Endodermal cell (in vitro differentiated cells): ENCODE measurements around the gene TSPAN15. TPM values are rescaled to one million over a fixed set of nuclear protein-coding genes. Genes with fewer than 3 reads are reported as not detected.
"Not testable (repeated sequence)": the region's sequence is repeated elsewhere in the genome, so short reads cannot be mapped to it uniquely, and the experiment has no call there.

Source experiments
- DNase-seq: peaks from one replicate; pipeline ENCODE4 v3.0.0-alpha.2; 2017
- H3K27ac ChIP-seq: 2 replicates; pipeline ENCODE4 v1.5.1; 2013; ENCODE audit warnings: mild to moderate bottlenecking, low read depth, low read length, moderate library complexity
- H3K27me3 ChIP-seq: 2 replicates; pipeline ENCODE4 v1.6.1; 2013; ENCODE audit warnings: mild to moderate bottlenecking, low read length, moderate library complexity; ENCODE audit not compliant: insufficient read depth, control insufficient read depth, poor library complexity, severe bottlenecking
- H3K36me3 ChIP-seq: 2 replicates; pipeline ENCODE4 v1.7.0; 2013; ENCODE audit warnings: mild to moderate bottlenecking, low read length, moderate library complexity; ENCODE audit not compliant: control insufficient read depth, insufficient read depth
- H3K4me1 ChIP-seq: one replicate; pipeline ENCODE4 v1.7.0; 2013; ENCODE audit warnings: low read length; ENCODE audit not compliant: control insufficient read depth, insufficient read depth
- H3K4me3 ChIP-seq: 2 replicates; pipeline ENCODE4 v1.5.1; 2013; ENCODE audit warnings: mild to moderate bottlenecking, low read length, moderate library complexity
- H3K9ac ChIP-seq: 2 replicates; pipeline ENCODE4 v1.6.1; 2013; ENCODE audit warnings: mild to moderate bottlenecking, low read length, moderate library complexity; ENCODE audit not compliant: poor library complexity, severe bottlenecking; ENCODE audit errors: extremely low read depth
- H3K9me3 ChIP-seq: 2 replicates; pipeline ENCODE4 v1.6.1; 2013; ENCODE audit warnings: mild to moderate bottlenecking, low read length, moderate library complexity; ENCODE audit not compliant: control insufficient read depth
- H3K27ac Mint-ChIP-seq: 2 replicates; pipeline ENCODE4 v1.8.0; 2020; ENCODE audit warnings: mixed read lengths
- H3K27me3 Mint-ChIP-seq: 2 replicates; pipeline ENCODE4 v1.8.0; 2021; ENCODE audit warnings: mild to moderate bottlenecking, mixed read lengths; ENCODE audit not compliant: insufficient read depth
- H3K36me3 Mint-ChIP-seq: 2 replicates; pipeline ENCODE4 v1.8.0; 2020; ENCODE audit warnings: low read depth, mixed read lengths
- H3K4me1 Mint-ChIP-seq: 2 replicates; pipeline ENCODE4 v1.8.0; 2020; ENCODE audit warnings: mixed read lengths
- H3K4me3 Mint-ChIP-seq: 2 replicates; pipeline ENCODE4 v1.8.0; 2020; ENCODE audit warnings: mild to moderate bottlenecking, moderate library complexity, mixed read lengths
- H3K9me3 Mint-ChIP-seq: 2 replicates; pipeline ENCODE4 v1.8.0; 2020; ENCODE audit warnings: mild to moderate bottlenecking, mixed read lengths
- CTCF ChIP-seq: fragments of 200-600 bp; sonication (generic); conservative IDR thresholded peaks from 2 replicates; pipeline ENCODE4 v1.5.0; 2021; ENCODE audit warnings: antibody characterized with exemption, mild to moderate bottlenecking
- WGBS, 2 experiments: methylation state at CpG; one replicate each; pipeline versions ENCODE4 v1.1.5 to v1.1.7; 2013; ENCODE audit warnings: missing lambda C conversion rate in 2 of 2, mixed read lengths in 1 of 2; ENCODE audit not compliant: insufficient coverage in 1 of 2, insufficient read length in 1 of 2; 5-methylcytosine and 5-hydroxymethylcytosine counted together
- total RNA-seq, 2 donors: library from RNA; stranded (reverse); fragmentation: NEBNext Ultra II Directional in 1 of 2; extraction: Animal tissue kit (Norgen Biotek cat#: 25700) in 1 of 2; gene quantifications; 2 replicates in 1 of 2; 3 replicates in 1 of 2; pipeline ENCODE4 v1.2.1, GENCODE V29; 2021

Gene TSPAN15
- total RNA-seq, 2 donors from 2014 or later: 10.1 to 15.8 TPM

GRCh38 chr10:69449841-69450240 is 1.4 kb upstream of the TSPAN15 start:
- H3K36me3 Mint-ChIP-seq: peaks cover 2% of the 10 kb centered on the region
- Histone ChIP-seq H3K36me3 (no peaks in the 10 kb centered on the region), H3K9me3 (no peaks in the 10 kb centered on the region), H3K4me1 (no peaks in the 10 kb centered on the region), H3K27me3 (peaks cover 27% of the 10 kb centered on the region), H3K4me3 (no peak overlapping the region), H3K9ac (no peak overlapping the region), H3K27ac (no peak overlapping the region)
- no peaks in the 10 kb centered on the region for H3K9me3 Mint-ChIP-seq
- peak overlapping the region; percentile 78 for H3K27ac Mint-ChIP-seq
- peak; percentile 79 for TF ChIP-seq CTCF
- H3K4me1 Mint-ChIP-seq: peaks cover 13% of the 10 kb centered on the region
- peak; percentile 91 for DNase-seq
- 0 to 4% methylated on average over 1 of the region's 1 CpG for WGBS, 2 experiments
- no peak overlapping the region for H3K4me3 Mint-ChIP-seq
- peaks cover 58% of the 10 kb centered on the region for H3K27me3 Mint-ChIP-seq

GRCh38 chr10:69450395-69450794 is 870 bp upstream of the TSPAN15 start:
- not testable (repeated sequence) for DNase-seq, H3K9me3 Mint-ChIP-seq, H3K4me1 ChIP-seq, H3K4me3 Mint-ChIP-seq, H3K36me3 ChIP-seq, H3K9ac ChIP-seq, H3K36me3 Mint-ChIP-seq, H3K4me3 ChIP-seq, H3K27ac Mint-ChIP-seq, H3K27ac ChIP-seq, H3K9me3 ChIP-seq
- Mint-ChIP-seq H3K4me1 (peaks cover 13% of the 10 kb centered on the region), H3K27me3 (peaks cover 53% of the 10 kb centered on the region)
- H3K27me3 ChIP-seq: peaks cover 27% of the 10 kb centered on the region
- WGBS, 2 experiments: 87 to 91% methylated on average over 14 to 16 of the region's 16 CpGs

- peak; percentile 84 for DNase-seq
Observed at GRCh38 chr10:69451784-69452251, 553 bp downstream of the TSPAN15 start.

More at GRCh38 chr10:69451784-69452251, 553 bp downstream of the TSPAN15 start:
- Histone ChIP-seq H3K9me3 (no peaks in the 10 kb centered on the region), H3K4me1 (no peaks in the 10 kb centered on the region), H3K36me3 (no peaks in the 10 kb centered on the region), H3K27me3 (peaks cover 27% of the 10 kb centered on the region), H3K4me3 (peak overlapping the region; percentile 86), H3K9ac (no peak overlapping the region), H3K27ac (no peak overlapping the region)
- H3K4me3 Mint-ChIP-seq: peak overlapping the region; percentile 72
- no peaks in the 10 kb centered on the region for H3K9me3 Mint-ChIP-seq
- 4 to 6% methylated on average over 6 to 38 of the region's 38 CpGs for WGBS, 2 experiments
- peaks cover 2% of the 10 kb centered on the region for H3K36me3 Mint-ChIP-seq
- no peak for TF ChIP-seq CTCF
- H3K27ac Mint-ChIP-seq: no peak overlapping the region
- peaks cover 9% of the 10 kb centered on the region for H3K4me1 Mint-ChIP-seq
- H3K27me3 Mint-ChIP-seq: peaks cover 48% of the 10 kb centered on the region
